SK-N-SH treated with all-trans-retinoic acid at 6 μM for 48 hours (cell line): ENCODE data around the gene STRA6.

Source experiments
- ATAC-seq: fragments of 200-7000 bp; cut with Tn5 transposase; 3 replicates; pipeline ENCODE4 v1.9.1; 2020; ENCODE audit warnings: mild to moderate bottlenecking, moderate library complexity
- ARNTL ChIP-seq: fragments of 450-650 bp; formaldehyde crosslinking; IDR thresholded peaks from 2 replicates; pipeline ENCODE4 v1.5.0; 2020; ENCODE audit warnings: low read depth, mild to moderate bottlenecking, moderate library complexity, borderline replicate concordance
- CSDC2 ChIP-seq: fragments of 250-450 bp; sonication (Bioruptor Pico); IDR thresholded peaks from 2 replicates; pipeline ENCODE4 v1.5.0; 2020; ENCODE audit warnings: mild to moderate bottlenecking, moderate library complexity
- CSRNP3 ChIP-seq: fragments of 250-450 bp; sonication (Bioruptor Pico); IDR thresholded peaks from 2 replicates; pipeline ENCODE4 v1.5.1; 2021; ENCODE audit warnings: mild to moderate bottlenecking, moderate library complexity
- ESRRG ChIP-seq: fragments of 250-450 bp; sonication (Bioruptor Pico); IDR thresholded peaks from 2 replicates; pipeline ENCODE4 v1.6.1; 2021; ENCODE audit warnings: mild to moderate bottlenecking
- ISL1 ChIP-seq: fragments of 250-450 bp; sonication (Bioruptor Pico); IDR thresholded peaks from 2 replicates; pipeline ENCODE4 v2.1.2; 2022; ENCODE audit warnings: mild to moderate bottlenecking, moderate library complexity
- OSR1 ChIP-seq: fragments of 250-450 bp; sonication (Bioruptor Pico); IDR thresholded peaks from 2 replicates; pipeline ENCODE4 v1.8.0; 2022; ENCODE audit warnings: moderate library complexity, mild to moderate bottlenecking, inconsistent platforms
- PATZ1 ChIP-seq: fragments of 250-450 bp; sonication (Bioruptor Pico); IDR thresholded peaks from 2 replicates; pipeline ENCODE4 v1.8.0; 2020; ENCODE audit warnings: mild to moderate bottlenecking, moderate library complexity, borderline replicate concordance
- PPARA ChIP-seq: fragments of 250-450 bp; sonication (Bioruptor Pico); IDR thresholded peaks from 2 replicates; pipeline ENCODE4 v1.5.0; 2020; ENCODE audit warnings: mild to moderate bottlenecking, borderline replicate concordance
- RARB ChIP-seq: fragments of 250-450 bp; sonication (Bioruptor Pico); IDR thresholded peaks from 2 replicates; pipeline ENCODE4 v1.8.0; 2021; ENCODE audit warnings: mild to moderate bottlenecking, moderate library complexity
- SNAI2 ChIP-seq: fragments of 250-450 bp; sonication (Bioruptor Pico); IDR thresholded peaks from 2 replicates; pipeline ENCODE4 v1.5.0; 2020; ENCODE audit warnings: mild to moderate bottlenecking, moderate library complexity
- TCF4 ChIP-seq: fragments of 250-450 bp; sonication (Bioruptor Pico); IDR thresholded peaks from 2 replicates; pipeline ENCODE4 v1.8.0; 2021; ENCODE audit warnings: mild to moderate bottlenecking, moderate library complexity, borderline replicate concordance
- TOX ChIP-seq: fragments of 250-450 bp; sonication (Bioruptor Pico); IDR thresholded peaks from 2 replicates; pipeline ENCODE4 v1.8.0; 2021; ENCODE audit warnings: mild to moderate bottlenecking, moderate library complexity, borderline replicate concordance
- ZC3H10 ChIP-seq: fragments of 250-450 bp; sonication (Bioruptor Pico); IDR thresholded peaks from 2 replicates; pipeline ENCODE4 v1.5.1; 2021; ENCODE audit warnings: mild to moderate bottlenecking, moderate library complexity
- ZFP3 ChIP-seq: fragments of 250-450 bp; sonication (Bioruptor Pico); IDR thresholded peaks from 2 replicates; pipeline ENCODE4 v1.5.0; 2020; ENCODE audit warnings: mild to moderate bottlenecking, moderate library complexity
- ZFP30 ChIP-seq: fragments of 450-650 bp; formaldehyde crosslinking; IDR thresholded peaks from 2 replicates; pipeline ENCODE4 v1.5.0; 2022; ENCODE audit warnings: mild to moderate bottlenecking, moderate library complexity
- ZNF565 ChIP-seq: fragments of 450-650 bp; formaldehyde crosslinking; conservative IDR thresholded peaks from 2 replicates; pipeline ENCODE4 v1.5.0; 2020; ENCODE audit warnings: low read depth, mild to moderate bottlenecking, moderate library complexity
- ZNF70 ChIP-seq: fragments of 450-650 bp; formaldehyde crosslinking; IDR thresholded peaks from 2 replicates; pipeline ENCODE4 v1.5.0; 2020; ENCODE audit warnings: mild to moderate bottlenecking, moderate library complexity
- ZNF8 ChIP-seq: fragments of 450-650 bp; formaldehyde crosslinking; IDR thresholded peaks from 2 replicates; pipeline ENCODE4 v1.5.0; 2020; ENCODE audit warnings: mild to moderate bottlenecking, moderate library complexity
- TF ChIP-seq, protein P1 (sequence below): fragments of 250-450 bp; sonication (Bioruptor Pico); IDR thresholded peaks from 2 replicates; pipeline ENCODE4 v1.5.1; 2020; ENCODE audit warnings: low read depth, mild to moderate bottlenecking, moderate library complexity
- TF ChIP-seq, protein P2 (sequence below): fragments of 250-450 bp; sonication (Bioruptor Pico); IDR thresholded peaks from 2 replicates; pipeline ENCODE4 v1.5.0; 2020; ENCODE audit warnings: mild to moderate bottlenecking, moderate library complexity

The STRA6 gene, protein sequence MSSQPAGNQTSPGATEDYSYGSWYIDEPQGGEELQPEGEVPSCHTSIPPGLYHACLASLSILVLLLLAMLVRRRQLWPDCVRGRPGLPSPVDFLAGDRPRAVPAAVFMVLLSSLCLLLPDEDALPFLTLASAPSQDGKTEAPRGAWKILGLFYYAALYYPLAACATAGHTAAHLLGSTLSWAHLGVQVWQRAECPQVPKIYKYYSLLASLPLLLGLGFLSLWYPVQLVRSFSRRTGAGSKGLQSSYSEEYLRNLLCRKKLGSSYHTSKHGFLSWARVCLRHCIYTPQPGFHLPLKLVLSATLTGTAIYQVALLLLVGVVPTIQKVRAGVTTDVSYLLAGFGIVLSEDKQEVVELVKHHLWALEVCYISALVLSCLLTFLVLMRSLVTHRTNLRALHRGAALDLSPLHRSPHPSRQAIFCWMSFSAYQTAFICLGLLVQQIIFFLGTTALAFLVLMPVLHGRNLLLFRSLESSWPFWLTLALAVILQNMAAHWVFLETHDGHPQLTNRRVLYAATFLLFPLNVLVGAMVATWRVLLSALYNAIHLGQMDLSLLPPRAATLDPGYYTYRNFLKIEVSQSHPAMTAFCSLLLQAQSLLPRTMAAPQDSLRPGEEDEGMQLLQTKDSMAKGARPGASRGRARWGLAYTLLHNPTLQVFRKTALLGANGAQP

GRCh38 chr15:74202452-74203401, at the start of gene STRA6:
Gene STRA6, minus strand, starts transcription at chr15:74202787. Its CDS starts 520 bp downstream, at chr15:74202267.
- peak; percentile 74 for ATAC-seq
- TF ChIP-seq ZFP3: peak; percentile 41
- TF ChIP-seq ZNF8 (CRISPR knock-in tag): no peak
- TF ChIP-seq, protein P1, sequence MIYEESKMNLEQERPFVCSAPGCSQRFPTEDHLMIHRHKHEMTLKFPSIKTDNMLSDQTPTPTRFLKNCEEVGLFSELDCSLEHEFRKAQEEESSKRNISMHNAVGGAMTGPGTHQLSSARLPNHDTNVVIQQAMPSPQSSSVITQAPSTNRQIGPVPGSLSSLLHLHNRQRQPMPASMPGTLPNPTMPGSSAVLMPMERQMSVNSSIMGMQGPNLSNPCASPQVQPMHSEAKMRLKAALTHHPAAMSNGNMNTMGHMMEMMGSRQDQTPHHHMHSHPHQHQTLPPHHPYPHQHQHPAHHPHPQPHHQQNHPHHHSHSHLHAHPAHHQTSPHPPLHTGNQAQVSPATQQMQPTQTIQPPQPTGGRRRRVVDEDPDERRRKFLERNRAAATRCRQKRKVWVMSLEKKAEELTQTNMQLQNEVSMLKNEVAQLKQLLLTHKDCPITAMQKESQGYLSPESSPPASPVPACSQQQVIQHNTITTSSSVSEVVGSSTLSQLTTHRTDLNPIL (CRISPR knock-in tag): no peak
- TF ChIP-seq CSDC2 (CRISPR knock-in tag): no peak
- no peak for TF ChIP-seq ZC3H10
- TF ChIP-seq ESRRG: no peak

- ATAC-seq: no peak
- no peak for TF ChIP-seq PATZ1 (CRISPR knock-in tag)
- TF ChIP-seq CSDC2 (CRISPR knock-in tag): no peak
- TF ChIP-seq ZNF70 (CRISPR knock-in tag): no peak
- TF ChIP-seq CSRNP3 (CRISPR knock-in tag): no peak
- TF ChIP-seq TCF4 (CRISPR knock-in tag): no peak
- no peak for TF ChIP-seq ESRRG
- no peak for TF ChIP-seq ZC3H10
- no peak for TF ChIP-seq ZNF8 (CRISPR knock-in tag)
- TF ChIP-seq, protein P2, sequence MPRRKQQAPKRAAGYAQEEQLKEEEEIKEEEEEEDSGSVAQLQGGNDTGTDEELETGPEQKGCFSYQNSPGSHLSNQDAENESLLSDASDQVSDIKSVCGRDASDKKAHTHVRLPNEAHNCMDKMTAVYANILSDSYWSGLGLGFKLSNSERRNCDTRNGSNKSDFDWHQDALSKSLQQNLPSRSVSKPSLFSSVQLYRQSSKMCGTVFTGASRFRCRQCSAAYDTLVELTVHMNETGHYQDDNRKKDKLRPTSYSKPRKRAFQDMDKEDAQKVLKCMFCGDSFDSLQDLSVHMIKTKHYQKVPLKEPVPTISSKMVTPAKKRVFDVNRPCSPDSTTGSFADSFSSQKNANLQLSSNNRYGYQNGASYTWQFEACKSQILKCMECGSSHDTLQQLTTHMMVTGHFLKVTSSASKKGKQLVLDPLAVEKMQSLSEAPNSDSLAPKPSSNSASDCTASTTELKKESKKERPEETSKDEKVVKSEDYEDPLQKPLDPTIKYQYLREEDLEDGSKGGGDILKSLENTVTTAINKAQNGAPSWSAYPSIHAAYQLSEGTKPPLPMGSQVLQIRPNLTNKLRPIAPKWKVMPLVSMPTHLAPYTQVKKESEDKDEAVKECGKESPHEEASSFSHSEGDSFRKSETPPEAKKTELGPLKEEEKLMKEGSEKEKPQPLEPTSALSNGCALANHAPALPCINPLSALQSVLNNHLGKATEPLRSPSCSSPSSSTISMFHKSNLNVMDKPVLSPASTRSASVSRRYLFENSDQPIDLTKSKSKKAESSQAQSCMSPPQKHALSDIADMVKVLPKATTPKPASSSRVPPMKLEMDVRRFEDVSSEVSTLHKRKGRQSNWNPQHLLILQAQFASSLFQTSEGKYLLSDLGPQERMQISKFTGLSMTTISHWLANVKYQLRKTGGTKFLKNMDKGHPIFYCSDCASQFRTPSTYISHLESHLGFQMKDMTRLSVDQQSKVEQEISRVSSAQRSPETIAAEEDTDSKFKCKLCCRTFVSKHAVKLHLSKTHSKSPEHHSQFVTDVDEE (CRISPR knock-in tag): no peak
- no peak for TF ChIP-seq ZFP30 (CRISPR knock-in tag)
- no peak for TF ChIP-seq OSR1 (CRISPR knock-in tag)
These were observed 49.7 kb upstream of the STRA6 start for GRCh38 chr15:74252291-74252690.

DNA sequence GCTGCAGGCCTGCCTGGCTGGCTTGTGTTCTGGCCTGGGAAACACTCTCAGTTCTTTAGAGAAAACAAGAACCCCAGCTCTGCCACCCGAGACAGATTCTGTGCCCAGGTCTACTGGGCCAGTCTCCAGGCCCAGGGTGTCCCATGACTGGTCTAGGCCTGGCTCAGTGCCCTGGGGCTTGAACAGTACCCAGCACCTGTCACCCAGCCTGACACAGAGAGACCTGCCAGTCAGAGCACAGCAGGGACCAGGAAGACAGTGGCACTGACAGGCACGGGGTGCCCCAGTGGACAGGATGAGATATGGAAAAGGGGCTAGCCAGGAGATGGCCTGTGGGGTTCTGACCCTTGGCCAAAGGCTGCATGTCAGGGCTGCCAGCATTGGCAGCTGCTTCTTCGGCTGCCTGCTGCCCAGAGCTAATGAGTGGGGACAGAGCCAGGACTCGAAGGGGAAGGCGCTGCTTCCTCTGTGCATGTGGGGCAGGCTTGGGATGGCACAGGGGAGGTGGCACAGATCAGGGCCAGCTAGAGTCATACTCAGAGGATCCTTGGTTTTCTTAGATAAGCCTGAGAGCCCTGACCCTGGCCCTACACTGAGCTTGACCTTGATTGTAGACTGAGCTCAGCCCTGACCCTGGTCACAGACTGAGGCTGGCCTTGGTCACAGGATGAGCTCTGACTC, 48.7 kb upstream of the STRA6 start:
- ATAC-seq: peak; percentile 50
- no peak for TF ChIP-seq SNAI2
- TF ChIP-seq ZFP30 (CRISPR knock-in tag): no peak
- no peak for TF ChIP-seq TOX (CRISPR knock-in tag)
- TF ChIP-seq PATZ1 (CRISPR knock-in tag): no peak
- no peak for TF ChIP-seq ARNTL (CRISPR knock-in tag)
- TF ChIP-seq ISL1: no peak
- no peak for TF ChIP-seq CSRNP3 (CRISPR knock-in tag)
- TF ChIP-seq ZNF70 (CRISPR knock-in tag): no peak
- no peak for TF ChIP-seq PPARA (CRISPR knock-in tag)
- TF ChIP-seq TCF4 (CRISPR knock-in tag): no peak
- no peak for TF ChIP-seq RARB (CRISPR knock-in tag)
- TF ChIP-seq ESRRG: no peak
- TF ChIP-seq, protein P1 (CRISPR knock-in tag): no peak
- TF ChIP-seq ZNF565: no peak
- no peak for TF ChIP-seq ZFP3
- no peak for TF ChIP-seq CSDC2 (CRISPR knock-in tag)
